Right lobe of liver (tissue), 4 donors: ENCODE results near the gene CDAN1.

Experiments used
- POLR2A ChIP-seq: fragments of 450-650 bp; IDR thresholded peaks from one replicate; pipeline ENCODE4 v1.6.1; 2017; ENCODE audit warnings: antibody characterized with exemption, mild to moderate bottlenecking
- TF ChIP-seq, protein P1 (sequence below), 4 donors: fragments of 200-600 bp in 3 of 4; fragments of 450-650 bp in 1 of 4; IDR thresholded peaks; one replicate each; pipeline versions ENCODE4 v1.5.1 to v1.8.0; 2016 to 2022; ENCODE audit warnings: antibody characterized with exemption in 4 of 4, mild to moderate bottlenecking in 2 of 4
- donor health status: DM: no; HTN: no; CAD: no.
- donor health status: DM: no; HTN: no; CAD: no.
- donor health status: DM: no; HTN: yes; CAD: no.

DNA sequence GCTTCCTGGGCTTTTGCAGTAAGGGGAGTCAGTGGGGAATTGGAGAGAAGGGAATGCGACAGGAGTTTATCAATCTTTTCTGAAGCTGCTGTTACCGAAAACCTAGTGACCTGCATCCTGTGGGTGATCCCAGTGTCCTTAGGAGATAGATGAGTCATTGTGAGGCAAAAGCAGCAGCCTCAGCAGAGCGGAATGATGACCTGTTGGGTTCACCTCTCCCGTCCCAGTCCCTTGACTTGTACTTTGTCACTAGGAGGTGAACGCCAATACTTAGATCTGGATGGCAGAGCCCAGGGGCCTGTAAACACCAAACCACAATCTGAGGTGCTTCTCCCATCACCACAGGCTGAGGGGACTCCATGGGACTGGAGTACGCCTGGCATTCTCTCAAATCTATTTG, 17.9 kb downstream of the CDAN1 start:
- TF ChIP-seq, protein P1, sequence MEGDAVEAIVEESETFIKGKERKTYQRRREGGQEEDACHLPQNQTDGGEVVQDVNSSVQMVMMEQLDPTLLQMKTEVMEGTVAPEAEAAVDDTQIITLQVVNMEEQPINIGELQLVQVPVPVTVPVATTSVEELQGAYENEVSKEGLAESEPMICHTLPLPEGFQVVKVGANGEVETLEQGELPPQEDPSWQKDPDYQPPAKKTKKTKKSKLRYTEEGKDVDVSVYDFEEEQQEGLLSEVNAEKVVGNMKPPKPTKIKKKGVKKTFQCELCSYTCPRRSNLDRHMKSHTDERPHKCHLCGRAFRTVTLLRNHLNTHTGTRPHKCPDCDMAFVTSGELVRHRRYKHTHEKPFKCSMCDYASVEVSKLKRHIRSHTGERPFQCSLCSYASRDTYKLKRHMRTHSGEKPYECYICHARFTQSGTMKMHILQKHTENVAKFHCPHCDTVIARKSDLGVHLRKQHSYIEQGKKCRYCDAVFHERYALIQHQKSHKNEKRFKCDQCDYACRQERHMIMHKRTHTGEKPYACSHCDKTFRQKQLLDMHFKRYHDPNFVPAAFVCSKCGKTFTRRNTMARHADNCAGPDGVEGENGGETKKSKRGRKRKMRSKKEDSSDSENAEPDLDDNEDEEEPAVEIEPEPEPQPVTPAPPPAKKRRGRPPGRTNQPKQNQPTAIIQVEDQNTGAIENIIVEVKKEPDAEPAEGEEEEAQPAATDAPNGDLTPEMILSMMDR (IDR thresholded peaks at IDR 0.05) = no peak
- TF ChIP-seq POLR2A = no peak
